Activated B cell treated with CpG ODN at 0.5 μM for 24 hours (primary cell): ENCODE measurements around the gene NBAS. TPM values are rescaled to one million over a fixed set of nuclear protein-coding genes. Genes with fewer than 3 reads are reported as not detected.

Experiments
- ATAC-seq: fragments of 200-7000 bp; cut with Tn5 transposase; one replicate; pipeline ENCODE4 v1.10.0; 2021; ENCODE audit warnings: low read depth, mild to moderate bottlenecking, moderate library complexity
- CTCF ChIA-PET: fragments of 350-600 bp; sonication (Branson Sonifier 250); formaldehyde crosslinking; loops from one replicate; lab custom pipeline; 2021; ENCODE audit warnings: antibody characterized with exemption; lab: Charles Lee
- POLR2A ChIA-PET: fragments of 350-600 bp; sonication (Branson Sonifier 250); formaldehyde crosslinking; loops from one replicate; lab custom pipeline; 2021; ENCODE audit warnings: antibody characterized with exemption; lab: Charles Lee
- DNase-seq: peaks from one replicate; pipeline ENCODE4 v3.0.0; 2022
- H3K27ac Mint-ChIP-seq: one replicate; pipeline ENCODE4 v1.8.0; 2020; ENCODE audit warnings: mixed read lengths
- H3K27me3 Mint-ChIP-seq: one replicate; pipeline ENCODE4 v1.8.0; 2021; ENCODE audit warnings: mixed read lengths
- H3K36me3 Mint-ChIP-seq: one replicate; pipeline ENCODE4 v1.8.0; 2021; ENCODE audit warnings: low read depth, mixed read lengths
- H3K4me1 Mint-ChIP-seq: one replicate; pipeline ENCODE4 v1.8.0; 2021; ENCODE audit warnings: mixed read lengths
- H3K4me3 Mint-ChIP-seq: one replicate; pipeline ENCODE4 v1.8.0; 2020; ENCODE audit warnings: mild to moderate bottlenecking, mixed read lengths
- H3K9me3 Mint-ChIP-seq: one replicate; pipeline ENCODE4 v1.8.0; 2020; ENCODE audit warnings: mixed read lengths
- CTCF ChIP-seq: fragments of 200-600 bp; IDR thresholded peaks from one replicate; pipeline ENCODE4 v1.8.0; 2022; ENCODE audit warnings: antibody characterized with exemption, mild to moderate bottlenecking
- intact Hi-C: fragments of 100-400 bp; cut with micrococcal nuclease; formaldehyde crosslinking; loops from one replicate; pipeline ENCODE4 v1.15.1; 2024
- total RNA-seq: library from RNA; stranded (reverse); gene quantifications from 2 replicates; pipeline ENCODE4 v1.2.3, GENCODE V29; 2022

NBAS gene
- total RNA-seq, 1 donor from 2014 or later = 40.1 TPM

- CTCF ChIA-PET = no interaction called here
- Mint-ChIP-seq H3K9me3 (no peaks in the 10 kb centered on the region), H3K4me1 (no peaks in the 10 kb centered on the region), H3K27ac (no peak overlapping the region), H3K4me3 (no peak overlapping the region), H3K36me3 (peaks cover 60% of the 10 kb centered on the region), H3K27me3 (no peaks in the 10 kb centered on the region)
- intact Hi-C loops = no loop called here
- TF ChIP-seq CTCF = no peak
- ATAC-seq (no peak), DNase-seq (no peak)
- POLR2A ChIA-PET = no interaction called here
Observed at GRCh38 chr2:15480552-15480951, 80.6 kb downstream of the NBAS start.

- CTCF ChIA-PET = no interaction called here
- intact Hi-C loops = no loop called here
- no peaks in the 10 kb centered on the region for H3K4me1 Mint-ChIP-seq
- no peak for ATAC-seq
- peaks cover 3% of the 10 kb centered on the region for H3K9me3 Mint-ChIP-seq
- H3K4me3 Mint-ChIP-seq = no peak overlapping the region
- DNase-seq = no peak
- H3K27ac Mint-ChIP-seq = no peak overlapping the region
- TF ChIP-seq CTCF = no peak
- H3K36me3 Mint-ChIP-seq = peaks cover 80% of the 10 kb centered on the region
- POLR2A ChIA-PET = no interaction called here
- H3K27me3 Mint-ChIP-seq = no peaks in the 10 kb centered on the region
Observed at GRCh38 chr2:15472876-15473275, 88.3 kb downstream of the NBAS start.

DNA sequence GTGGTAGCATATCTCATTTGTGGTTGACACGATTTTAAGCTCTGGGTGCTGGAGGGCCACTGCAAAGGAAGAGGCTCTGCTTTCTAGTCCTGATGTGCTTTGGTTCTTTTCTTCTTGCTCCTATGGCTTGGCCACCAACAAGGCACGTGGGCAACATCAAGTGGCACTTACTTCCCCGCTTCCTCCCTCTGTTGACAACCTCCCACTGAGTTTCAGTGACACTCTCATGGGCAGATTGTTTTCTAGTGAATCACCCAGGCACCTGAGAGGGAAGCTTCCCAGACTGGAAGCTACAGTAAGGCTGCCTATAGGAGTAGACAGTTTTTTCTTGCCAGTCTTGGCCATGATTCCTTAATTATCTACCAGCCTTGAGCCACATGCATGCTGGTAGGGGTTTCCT lies 89.0 kb downstream of the NBAS start:
- H3K36me3 Mint-ChIP-seq = peaks cover 84% of the 10 kb centered on the region
- POLR2A ChIA-PET = no interaction called here

DNA sequence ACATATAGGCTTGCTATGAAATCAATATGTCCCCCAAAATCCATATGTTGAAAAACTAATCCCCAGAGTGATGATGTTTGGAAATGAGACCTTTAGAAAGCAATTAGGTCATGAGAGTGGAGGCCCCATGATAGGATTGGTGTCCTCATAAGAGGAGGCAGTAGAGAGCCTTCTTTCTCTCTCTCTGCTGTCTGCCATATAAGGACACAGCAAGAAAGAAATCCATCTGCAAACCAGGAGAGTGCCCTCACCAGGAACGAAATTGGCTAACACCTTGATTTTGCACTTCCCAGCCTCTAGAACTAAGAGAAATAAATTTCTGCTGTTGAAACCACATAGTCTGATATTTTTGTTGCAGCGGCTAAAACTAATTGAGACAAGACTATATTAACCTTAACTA lies 89.5 kb downstream of the NBAS start:
- Mint-ChIP-seq H3K9me3 (peaks cover 3% of the 10 kb centered on the region), H3K4me3 (no peak overlapping the region), H3K27ac (no peak overlapping the region), H3K36me3 (peaks cover 85% of the 10 kb centered on the region), H3K27me3 (no peaks in the 10 kb centered on the region), H3K4me1 (no peaks in the 10 kb centered on the region)
- intact Hi-C loops = no loop called here
- TF ChIP-seq CTCF = no peak
- CTCF ChIA-PET = no interaction called here
- ATAC-seq = no peak
- POLR2A ChIA-PET = no interaction called here
- no peak for DNase-seq

More for the DNA sequence above, 89.0 kb downstream of the NBAS start:
- no peak for TF ChIP-seq CTCF
- CTCF ChIA-PET = no interaction called here
- Mint-ChIP-seq H3K4me3 (no peak overlapping the region), H3K27me3 (no peaks in the 10 kb centered on the region), H3K27ac (no peak overlapping the region), H3K9me3 (peaks cover 3% of the 10 kb centered on the region), H3K4me1 (no peaks in the 10 kb centered on the region)
- no peak for ATAC-seq
- intact Hi-C loops = no loop called here
- no peak for DNase-seq

DNA sequence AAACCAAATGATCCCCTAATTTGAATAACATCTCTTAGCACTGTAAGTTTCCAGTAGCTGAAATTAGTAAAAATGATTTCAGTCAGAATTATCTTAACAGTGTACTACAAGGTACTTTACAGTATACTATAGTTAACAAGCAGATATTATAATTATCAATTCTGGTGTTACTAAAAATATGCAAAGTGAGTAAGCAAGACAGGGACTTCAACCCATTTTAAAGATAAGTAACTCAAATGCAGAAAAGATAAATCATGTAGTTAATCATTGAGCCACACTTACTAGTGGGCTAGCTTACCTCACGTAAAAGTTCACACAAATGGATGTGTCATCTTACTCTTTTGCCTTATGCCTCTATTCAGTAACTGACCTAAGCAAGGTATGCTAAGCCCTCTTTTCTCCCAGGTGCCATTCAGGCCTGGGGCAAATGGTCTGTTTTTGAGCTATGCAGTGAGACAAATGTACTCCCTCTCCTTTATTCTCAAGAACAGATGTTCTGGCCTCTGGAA lies 101.0 kb downstream of the NBAS start:
- Mint-ChIP-seq H3K4me1 (peaks cover 21% of the 10 kb centered on the region), H3K36me3 (peaks cover 64% of the 10 kb centered on the region), H3K4me3 (no peak overlapping the region), H3K9me3 (no peaks in the 10 kb centered on the region), H3K27ac (no peak overlapping the region), H3K27me3 (no peaks in the 10 kb centered on the region)
- TF ChIP-seq CTCF = no peak
- no peak for ATAC-seq
- POLR2A ChIA-PET = no interaction called here
- CTCF ChIA-PET = no interaction called here
- DNase-seq = no peak
- intact Hi-C loops = no loop called here
